ENCODE measurements around the gene ZNF92.
"Not testable (repeated sequence)": the region's sequence is repeated elsewhere in the genome, so short reads cannot be mapped to it uniquely, and the experiment has no call there.

Gene ZNF92

GRCh38 chr7:65444899-65445823 is 71.5 kb downstream of the ZNF92 start:
- H3K9me3 ChIP-seq = peaks cover 0 to 8% (median 7%) of the 10 kb centered on the region in 3 donors
- no peak for TF ChIP-seq CTCF (IDR thresholded peaks at IDR 0.05)
- H3K36me3 ChIP-seq = no peaks in the 10 kb centered on the region
- H3K4me3 ChIP-seq = no peak overlapping the region
- intact Hi-C loops (cut with DNase I; ENCODE audit: low total_unique reads) = no loop called here
- no peak for DNase-seq
- H3K27me3 ChIP-seq = no peaks in the 10 kb centered on the region
- H3K27ac ChIP-seq = no peak overlapping the region
- no peaks in the 10 kb centered on the region for H3K4me1 ChIP-seq

GRCh38 chr7:65447041-65447440 is 73.4 kb downstream of the ZNF92 start:
- H3K4me3 ChIP-seq; H3K9me3 ChIP-seq; DNase-seq; intact Hi-C loops (cut with DNase I; ENCODE audit: low total_unique reads); H3K36me3 ChIP-seq; H3K27me3 ChIP-seq; H3K27ac ChIP-seq; H3K4me1 ChIP-seq: not testable (repeated sequence)

GRCh38 chr7:65448816-65449504 is 75.3 kb downstream of the ZNF92 start:
- intact Hi-C loops (cut with DNase I; ENCODE audit: low total_unique reads) = no loop called here
- Histone ChIP-seq H3K36me3 (no peaks in the 10 kb centered on the region), H3K9me3 (peaks cover 0 to 8% (median 7%) of the 10 kb centered on the region in 3 donors), H3K4me1 (no peaks in the 10 kb centered on the region), H3K27me3 (no peaks in the 10 kb centered on the region), H3K4me3 (no peak overlapping the region), H3K27ac (no peak overlapping the region)
- no peak for TF ChIP-seq CTCF (IDR thresholded peaks at IDR 0.05)
- DNase-seq = no peak

- no peak for TF ChIP-seq CTCF (IDR thresholded peaks at IDR 0.05)
- peaks cover 0 to 8% (median 7%) of the 10 kb centered on the region in 3 donors for H3K9me3 ChIP-seq
- H3K27me3 ChIP-seq = no peaks in the 10 kb centered on the region
- no peak overlapping the region for H3K4me3 ChIP-seq
- H3K27ac ChIP-seq = no peak overlapping the region
- H3K4me1 ChIP-seq = no peaks in the 10 kb centered on the region
- DNase-seq = no peak
- intact Hi-C loops (cut with DNase I; ENCODE audit: low total_unique reads) = no loop called here
- H3K36me3 ChIP-seq = no peaks in the 10 kb centered on the region
Measured at GRCh38 chr7:65449505-65449852, 75.8 kb downstream of the ZNF92 start.
